ACHN (cell line): ENCODE data around the gene ARL11.
"Not testable (repeated sequence)": the region's sequence is repeated elsewhere in the genome, so short reads cannot be mapped to it uniquely, and the experiment has no call there.

Experiments used
- DNase-seq: peaks from one replicate; pipeline ENCODE4 v3.0.0-alpha.2; 2015
- in situ Hi-C: cut with HindIII; loops from 2 replicates; pipeline ENCODE4 v1.10.0; 2017; ENCODE audit warnings: low sequenced_read_pairs, low pct_ligation_motif_present, low pct_unique_long_range_greater_than_20kb

The ARL11 gene

DNA sequence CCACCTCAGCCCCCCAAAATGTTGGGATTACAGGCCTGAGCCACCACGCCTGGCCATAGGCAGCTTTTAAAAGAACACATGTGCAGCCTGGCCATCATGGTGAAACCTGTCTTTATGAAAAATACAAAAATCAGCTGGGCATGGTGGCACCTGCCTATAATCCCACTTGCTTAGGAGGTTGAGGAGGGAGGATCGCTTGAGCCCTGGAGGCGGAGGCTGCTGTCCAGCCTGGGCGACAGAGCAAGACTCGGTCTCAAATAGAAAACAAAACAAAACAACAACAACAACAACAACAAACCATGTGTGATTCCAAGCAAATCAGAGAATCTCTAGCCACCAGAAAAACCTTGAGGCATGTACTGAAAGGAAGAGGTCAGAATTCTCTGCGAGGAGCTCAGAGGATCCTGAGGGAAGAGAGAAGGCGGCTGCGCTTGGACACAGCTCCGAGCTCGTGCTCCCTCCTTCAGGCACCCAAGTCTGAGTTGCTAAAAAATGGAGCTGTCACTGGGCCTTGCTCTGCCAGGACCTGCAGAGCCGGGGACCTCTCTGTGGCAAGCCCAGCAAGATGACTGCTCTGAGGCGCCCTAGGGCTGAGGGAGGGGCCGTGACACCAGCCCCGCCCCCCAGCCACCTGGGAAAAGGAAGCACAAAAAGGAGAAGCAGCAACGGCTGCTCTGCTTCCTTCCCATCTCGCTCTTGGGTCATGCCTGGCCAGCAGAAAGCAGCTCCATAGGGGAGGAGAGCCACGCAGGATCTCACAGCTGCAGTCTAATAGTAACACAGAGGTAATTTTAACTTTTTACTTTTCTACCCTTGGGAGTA is at the start of gene ARL11:
Gene ARL11 (plus strand): TSS at position 677 of the 822 bp plus-strand sequence. CDS start 1,941 bp downstream, outside the sequence.
- in situ Hi-C loops: no loop called here
- DNase-seq: no peak

DNA sequence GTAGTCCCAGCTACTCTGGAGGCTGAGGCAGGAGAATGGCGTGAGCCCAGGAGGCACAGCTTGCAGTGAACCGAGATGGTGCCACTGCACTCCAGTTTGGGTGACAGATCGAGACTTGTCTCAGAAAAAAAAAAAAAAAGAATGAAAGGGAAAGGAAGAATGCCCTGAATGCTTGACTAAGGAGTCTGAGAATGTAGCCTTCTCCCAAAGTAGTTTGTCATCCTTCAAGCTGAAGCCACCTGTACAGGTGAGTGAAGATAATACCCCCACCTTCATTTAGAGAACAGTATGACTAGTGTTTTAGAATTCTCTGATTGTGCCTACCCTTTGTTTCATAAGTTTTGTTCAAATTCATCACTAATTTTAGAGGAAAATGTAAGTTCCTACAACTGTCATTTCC is 48.8 kb upstream of the ARL11 start:
- in situ Hi-C loops: no loop called here
- DNase-seq: no peak

DNA sequence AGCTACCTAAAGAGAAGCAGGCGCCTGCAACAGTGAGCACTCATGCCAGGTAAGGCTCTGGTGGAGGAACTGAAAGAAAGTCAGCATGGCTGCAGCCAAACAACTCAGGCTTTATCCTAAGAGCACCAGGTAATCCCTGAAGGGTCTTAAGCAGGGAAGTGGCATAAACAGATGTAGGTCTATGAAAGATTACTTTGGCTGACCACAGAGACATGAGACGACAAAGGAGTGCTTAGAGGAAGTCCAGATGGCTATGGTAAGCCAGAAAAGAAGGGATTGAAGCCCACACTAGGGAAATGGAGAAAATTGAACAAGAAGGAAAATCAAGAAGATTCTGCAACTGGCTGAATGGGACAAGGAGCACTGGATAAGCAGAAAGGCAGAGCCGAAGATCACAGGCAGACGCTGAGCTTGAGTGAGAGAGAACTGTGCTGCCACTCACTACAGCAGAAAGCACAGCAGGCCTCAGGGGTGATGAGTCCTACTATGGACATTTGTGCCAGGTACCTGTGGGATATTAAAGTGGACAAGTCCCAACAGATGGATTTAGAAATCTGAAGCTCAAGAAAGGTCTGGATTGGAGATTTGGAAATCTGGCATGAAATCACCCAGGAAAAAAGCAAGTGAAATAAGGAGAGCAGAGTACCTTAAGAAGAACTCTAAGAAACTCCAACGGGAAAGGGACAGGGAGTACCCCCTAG is 47.2 kb upstream of the ARL11 start:
- in situ Hi-C loops: no loop called here
- no peak for DNase-seq

DNA sequence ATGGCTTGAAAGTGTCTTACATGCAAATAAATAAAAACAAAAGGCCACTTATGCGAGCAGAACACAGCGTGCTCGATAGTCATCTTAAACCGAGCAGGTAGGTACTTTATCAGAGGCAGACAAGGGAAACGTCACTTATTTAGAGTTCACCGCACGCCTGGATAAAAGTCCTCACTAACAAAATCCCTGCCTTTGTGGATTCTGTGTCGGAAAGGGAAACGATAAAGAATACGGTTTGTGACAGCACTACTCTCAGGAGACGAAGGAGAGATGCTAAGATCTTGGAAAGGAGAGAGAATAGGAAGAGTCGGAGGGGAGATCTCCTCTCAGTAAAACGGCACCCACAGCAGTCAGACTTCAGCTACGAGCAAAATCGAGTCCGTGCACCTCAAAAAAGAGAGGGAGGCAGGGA is 43.5 kb upstream of the ARL11 start:
- in situ Hi-C loops: no loop called here
- DNase-seq: peak; percentile 7

DNA sequence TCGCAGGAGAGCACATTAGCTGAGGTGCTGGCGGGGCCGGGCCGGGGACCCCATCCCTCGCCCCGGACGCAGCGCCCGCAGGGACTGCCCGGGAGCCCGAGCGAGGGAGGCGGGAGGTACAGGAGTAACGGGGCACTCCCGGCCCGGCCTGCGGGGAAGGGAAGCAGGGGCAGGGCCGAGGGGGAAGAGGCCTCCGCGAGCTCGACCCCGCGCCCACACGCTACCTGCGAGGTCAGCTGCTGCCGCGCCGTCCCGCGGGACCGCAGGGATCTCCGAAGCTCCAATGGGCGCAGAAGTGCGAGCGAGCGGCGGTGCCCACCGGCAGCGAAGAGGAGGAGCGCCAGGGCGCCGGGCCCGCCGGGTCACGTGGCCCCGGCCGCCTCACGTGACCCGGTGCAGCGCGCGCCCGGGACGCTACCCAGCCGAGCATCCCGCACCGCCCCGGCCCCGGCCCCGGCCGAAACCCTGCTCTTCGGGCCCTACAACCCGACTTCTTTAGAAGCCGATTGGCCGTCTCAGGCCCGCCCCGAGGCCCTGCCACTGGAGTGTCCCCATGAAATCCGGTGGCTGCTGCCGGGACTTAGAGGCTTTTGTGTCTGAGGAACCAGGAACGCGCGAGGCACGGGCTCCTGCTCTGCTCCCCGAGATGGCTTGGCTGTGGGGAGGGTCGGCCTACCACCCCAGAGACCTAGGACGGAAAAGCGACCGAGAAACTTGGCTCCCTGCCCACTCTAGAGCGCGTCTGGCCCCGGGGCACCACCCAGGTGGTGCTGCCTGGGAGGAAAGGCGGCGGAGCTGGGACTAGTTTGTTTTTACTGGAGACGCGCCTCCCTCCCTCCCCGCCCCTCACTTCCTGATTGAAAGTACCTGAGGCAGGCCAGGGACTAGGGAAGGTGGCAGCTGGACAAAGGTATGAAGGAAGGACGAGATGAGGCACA is 42.8 kb upstream of the ARL11 start, which contains the start of gene RCBTB1:
Gene RCBTB1 (minus strand): TSS at position 339 of the 938 bp plus-strand sequence. CDS start 18,279 bp downstream, outside the sequence.
- peak; percentile 58 for DNase-seq
- in situ Hi-C loops: no loop called here

DNA sequence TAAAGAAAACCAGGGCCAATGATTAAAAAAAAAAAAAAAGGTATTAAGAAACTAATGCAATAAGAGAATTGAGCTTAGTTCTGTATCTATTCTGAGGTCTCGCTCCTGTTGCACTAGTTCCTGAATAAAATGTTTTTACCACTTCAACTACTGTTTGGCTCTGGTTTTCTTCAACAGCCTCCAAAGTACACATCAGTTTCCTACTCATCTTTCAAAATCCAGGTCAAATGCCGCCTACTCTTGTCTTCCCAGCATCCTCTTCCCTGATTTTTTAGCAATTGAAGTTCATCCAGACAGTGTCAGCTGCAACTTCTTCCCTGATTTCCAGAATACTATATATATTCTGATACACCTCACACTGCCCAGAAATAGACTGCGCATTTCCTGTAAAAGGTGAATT is 41.6 kb upstream of the ARL11 start:
- no peak for DNase-seq
- in situ Hi-C loops: no loop called here

DNA sequence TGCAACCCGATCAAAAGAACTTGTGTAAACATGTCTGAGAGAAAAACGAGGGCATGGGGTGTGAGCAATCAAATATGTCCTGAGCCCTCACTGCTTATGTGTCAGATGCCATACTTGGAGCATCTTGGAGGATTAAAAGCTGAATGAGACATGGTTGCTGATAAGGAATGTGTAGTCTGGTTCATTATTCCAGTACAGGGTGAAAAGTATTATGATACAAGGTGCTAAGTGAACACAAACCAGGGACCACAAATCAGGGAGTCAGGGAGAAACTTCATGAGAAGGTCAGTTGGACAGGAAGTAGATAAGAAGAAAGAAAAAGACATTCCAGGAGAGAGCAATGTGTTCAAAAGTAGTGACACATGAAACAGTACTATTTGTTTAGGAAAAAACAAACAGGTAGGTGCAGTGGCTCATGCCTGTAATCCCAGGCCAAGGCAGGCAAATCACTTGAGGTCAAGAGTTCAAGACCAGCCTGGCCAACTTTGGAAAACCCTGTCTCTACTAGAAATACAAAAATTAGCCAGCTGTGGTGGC is 40.9 kb upstream of the ARL11 start:
- no peak for DNase-seq
- in situ Hi-C loops: no loop called here

DNA sequence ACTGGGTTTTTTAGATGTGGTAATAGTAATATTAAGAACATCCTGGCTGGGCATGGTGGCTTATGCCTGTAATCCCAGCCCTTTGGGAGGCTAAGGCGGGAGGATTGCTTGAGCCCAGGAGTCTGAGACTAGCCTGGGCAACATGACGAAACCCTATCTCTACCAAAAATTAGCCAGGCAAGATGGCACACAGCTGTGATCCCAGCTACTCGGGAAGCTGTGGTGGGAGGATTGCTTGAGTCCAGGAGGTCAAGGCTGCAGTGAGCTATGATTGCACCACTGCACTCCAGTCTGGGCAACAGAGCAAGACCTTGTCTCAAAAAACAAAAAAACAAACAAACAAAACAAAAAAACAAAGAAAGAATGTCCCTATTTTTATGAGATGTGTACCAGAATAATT is 37.6 kb upstream of the ARL11 start:
- in situ Hi-C loops, DNase-seq: not testable (repeated sequence)

DNA sequence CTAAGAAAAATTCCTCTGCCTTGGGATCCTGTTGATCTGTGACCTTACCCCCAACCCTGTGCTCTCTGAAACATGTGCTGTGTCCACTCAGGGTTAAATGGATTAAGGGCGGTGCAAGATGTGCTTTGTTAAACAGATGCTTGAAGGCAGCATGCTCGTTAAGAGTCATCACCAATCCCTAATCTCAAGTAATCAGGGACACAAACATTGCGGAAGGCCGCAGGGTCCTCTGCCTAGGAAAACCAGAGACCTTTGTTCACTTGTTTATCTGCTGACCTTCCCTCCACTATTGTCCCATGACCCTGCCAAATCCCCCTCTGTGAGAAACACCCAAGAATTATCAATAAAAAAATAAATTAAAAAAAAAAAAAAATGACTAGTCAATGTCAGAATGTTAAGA is 34.4 kb upstream of the ARL11 start:
- in situ Hi-C loops, DNase-seq: not testable (repeated sequence)

DNA sequence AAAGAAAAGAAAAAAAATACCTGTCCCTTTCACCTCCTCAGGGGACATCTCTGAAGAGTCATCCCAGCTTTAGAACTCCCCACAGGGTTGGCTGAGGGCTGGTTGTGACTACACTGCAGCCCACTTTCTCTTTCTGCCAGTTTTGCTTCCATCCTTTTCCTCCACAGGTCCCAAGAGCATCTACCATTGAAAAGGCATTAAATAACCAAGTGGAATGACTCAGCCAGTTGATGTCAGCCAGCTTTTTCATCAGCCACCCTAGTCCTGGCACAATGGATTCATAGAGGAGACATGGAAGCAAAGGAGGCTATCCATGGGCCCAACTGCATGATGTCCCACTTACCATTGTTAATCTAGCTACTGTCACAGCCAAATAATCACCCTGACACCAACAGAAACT is 33.7 kb upstream of the ARL11 start:
- in situ Hi-C loops: no loop called here

DNA sequence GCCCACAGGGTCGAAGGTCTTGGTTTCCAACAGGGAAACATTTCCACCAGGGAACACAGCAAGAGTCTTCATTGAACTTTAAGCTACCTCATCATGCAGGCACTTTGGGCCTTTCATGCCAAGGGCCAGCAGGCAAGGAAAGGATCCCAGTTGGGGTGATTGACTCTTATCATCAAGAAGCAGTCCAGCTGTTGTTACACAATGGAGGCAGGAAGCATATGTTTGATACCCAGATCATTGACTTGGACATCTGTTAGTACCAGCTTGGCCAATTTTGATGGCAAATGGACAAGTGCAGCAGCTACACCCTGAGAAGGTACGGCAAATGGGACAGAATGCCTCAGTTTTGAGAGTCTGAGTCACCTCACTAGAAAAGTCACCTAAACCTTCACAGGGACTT is 32.1 kb upstream of the ARL11 start:
- no peak for DNase-seq
- in situ Hi-C loops: no loop called here

More for the DNA sequence above, 33.7 kb upstream of the ARL11 start:
- DNase-seq: no peak

DNA sequence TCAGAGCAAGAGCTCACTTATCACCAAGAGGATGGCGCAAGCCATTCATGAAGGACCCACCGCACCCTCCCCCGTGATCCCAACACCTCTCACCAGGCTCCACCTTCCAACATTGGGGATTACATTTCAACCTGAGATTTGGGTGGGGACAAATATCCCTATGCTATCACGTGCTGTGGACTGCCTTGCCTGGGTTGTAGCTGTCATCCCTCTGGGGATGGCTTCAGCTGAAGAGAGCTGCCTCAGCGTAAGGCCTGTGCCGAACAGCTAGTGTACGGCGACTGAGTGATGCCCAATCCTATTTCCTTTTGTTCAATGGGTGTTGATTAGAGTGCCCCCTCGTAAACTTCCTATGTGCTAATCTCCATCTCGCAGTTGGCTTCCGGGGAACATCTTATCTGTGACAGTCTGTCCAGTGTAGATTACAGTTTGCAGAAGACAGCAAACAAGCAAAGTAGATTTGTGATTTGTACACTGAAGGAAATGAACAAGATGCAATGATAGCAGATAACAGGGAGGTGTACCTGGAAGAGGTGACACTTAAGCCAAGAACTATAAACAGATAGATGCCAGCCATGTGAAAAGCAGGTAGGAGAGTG is 31.2 kb upstream of the ARL11 start:
- DNase-seq: no peak
- in situ Hi-C loops: no loop called here

DNA sequence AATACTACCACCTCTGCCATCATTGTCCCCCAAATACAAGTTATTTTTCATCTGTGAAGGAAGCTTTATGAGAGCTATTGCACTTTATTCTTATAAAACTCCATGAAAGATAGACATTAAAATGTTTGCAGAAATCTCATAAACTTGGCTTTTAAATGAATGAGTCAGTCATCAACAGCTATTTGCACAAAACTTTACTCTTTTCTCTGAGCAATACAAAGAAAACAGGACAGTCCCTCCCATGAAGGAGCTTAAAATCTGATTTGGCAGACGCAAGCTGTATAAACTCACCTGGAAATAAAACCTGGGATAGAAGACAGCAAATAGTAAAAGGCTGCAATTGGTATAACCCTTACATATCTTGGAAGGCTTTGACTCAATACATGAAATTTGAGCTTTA is 26.3 kb upstream of the ARL11 start:
- in situ Hi-C loops: no loop called here
- DNase-seq: no peak

DNA sequence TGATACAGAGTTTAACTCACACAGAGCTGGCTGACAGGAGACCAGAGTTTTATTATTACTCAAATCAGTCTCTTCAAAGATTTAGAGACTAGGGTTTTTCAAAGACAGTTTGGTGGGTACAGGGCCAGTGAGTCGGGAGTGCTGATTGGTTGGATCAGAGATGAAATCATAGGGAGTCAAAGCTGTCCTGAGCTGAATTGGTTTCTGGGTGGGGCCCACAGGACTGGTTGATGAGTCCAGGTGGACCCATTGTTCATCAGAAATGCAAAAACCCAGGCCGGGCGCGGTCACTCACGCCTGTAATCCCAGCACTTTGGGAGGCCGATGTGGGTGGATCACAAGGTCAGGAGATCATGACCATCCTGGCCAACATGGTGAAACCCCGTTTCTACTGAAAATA is 25.7 kb upstream of the ARL11 start:
- in situ Hi-C loops, DNase-seq: not testable (repeated sequence)

DNA sequence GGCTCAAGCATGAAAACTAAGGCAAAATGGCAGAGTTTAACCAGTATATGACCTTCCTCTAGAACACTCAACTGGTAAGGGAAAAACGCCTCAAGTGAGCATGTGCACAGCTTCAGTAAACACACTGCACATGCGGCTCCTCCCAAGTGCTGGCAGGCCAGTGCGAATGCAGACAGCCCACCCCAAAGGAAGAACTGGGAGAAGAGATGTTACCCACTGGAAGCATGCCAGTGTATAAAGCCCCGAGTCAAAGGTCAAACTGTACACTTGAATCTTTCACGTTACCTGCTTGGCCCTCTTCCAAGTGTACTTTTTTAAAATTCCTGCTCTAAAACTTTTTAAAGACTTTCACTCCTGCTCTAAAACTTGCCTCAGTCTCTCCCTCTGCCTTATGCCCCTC is 23.7 kb upstream of the ARL11 start:
- in situ Hi-C loops: no loop called here

DNA sequence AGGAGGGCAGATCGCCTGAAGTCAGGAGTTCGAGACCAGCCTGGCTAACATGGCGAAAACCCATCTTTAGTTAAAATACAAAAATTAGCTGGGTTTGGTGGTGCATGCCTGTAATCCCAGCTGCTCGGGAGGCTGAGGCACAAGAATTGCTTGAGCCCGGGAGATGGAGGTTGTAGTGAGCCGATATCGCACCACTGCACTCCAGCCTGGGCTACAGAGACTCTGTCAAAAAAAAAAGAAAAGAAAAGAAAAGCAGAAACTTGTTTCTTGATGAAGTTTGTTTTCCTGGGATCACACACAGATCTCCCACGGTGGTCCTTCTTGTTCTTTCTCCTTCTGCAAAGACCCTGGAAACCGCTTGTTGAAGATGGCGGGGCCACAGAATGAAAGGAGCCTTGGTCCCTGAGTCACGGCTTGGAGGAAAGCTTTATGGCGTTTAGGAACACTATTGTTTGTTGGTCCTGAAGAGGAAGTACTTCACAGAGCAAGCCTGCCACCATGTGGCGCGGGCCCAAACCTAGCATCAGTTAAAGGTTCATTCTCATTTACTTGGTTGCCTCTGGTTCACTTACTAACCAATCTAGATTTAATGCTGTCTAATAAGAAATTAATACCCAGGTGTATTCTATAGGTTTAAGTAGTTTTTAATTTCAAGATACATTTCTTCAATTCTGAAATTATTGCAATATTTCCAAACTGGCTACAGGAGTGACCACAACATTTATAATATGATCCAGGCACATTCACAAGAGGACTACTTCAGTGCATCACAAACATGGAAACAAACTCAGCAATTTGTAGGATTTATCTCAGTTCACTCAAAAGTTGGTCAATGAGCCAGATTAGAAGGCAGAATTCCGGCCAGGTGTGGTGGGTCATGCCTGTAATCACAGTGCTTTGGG is 21.3 kb upstream of the ARL11 start:
- in situ Hi-C loops: no loop called here
- peak; percentile 86 for DNase-seq

More for the DNA sequence above, 23.7 kb upstream of the ARL11 start:
- DNase-seq: no peak

DNA sequence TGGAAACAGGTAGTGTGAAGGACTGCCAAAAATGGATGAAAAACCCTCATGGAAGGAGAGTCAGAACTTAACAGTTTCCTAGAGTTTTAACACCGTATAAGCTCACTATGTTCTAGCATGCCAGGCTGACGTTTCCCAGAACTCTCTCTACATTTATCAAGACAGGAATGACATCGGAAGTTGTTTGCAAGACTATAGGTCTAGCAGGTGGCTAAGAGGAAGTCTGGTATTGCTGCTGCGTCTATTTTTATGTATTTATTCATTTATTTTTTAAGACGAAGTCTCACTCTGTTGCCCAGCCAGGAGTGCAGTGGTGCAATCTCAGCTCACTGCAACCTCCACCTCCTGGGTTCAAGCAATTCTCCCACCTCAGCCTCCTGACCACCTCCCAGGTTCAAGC is 20.5 kb upstream of the ARL11 start:
- DNase-seq: no peak
- in situ Hi-C loops: no loop called here
